Panc1 (cell line): Measurements from ENCODE around the gene PIWIL4.

Source experiments
- POLR2AphosphoS5 ChIP-seq: IDR thresholded peaks from 2 replicates; pipeline ENCODE4 v1.6.1; 2012; ENCODE audit warnings: mild to moderate bottlenecking, low read depth, low read length, moderate library complexity
- TF ChIP-seq, protein P1 (sequence below): fragments of 450-650 bp; IDR thresholded peaks from 2 replicates; pipeline ENCODE4 v1.5.1; 2017; ENCODE audit warnings: mild to moderate bottlenecking

DNA sequence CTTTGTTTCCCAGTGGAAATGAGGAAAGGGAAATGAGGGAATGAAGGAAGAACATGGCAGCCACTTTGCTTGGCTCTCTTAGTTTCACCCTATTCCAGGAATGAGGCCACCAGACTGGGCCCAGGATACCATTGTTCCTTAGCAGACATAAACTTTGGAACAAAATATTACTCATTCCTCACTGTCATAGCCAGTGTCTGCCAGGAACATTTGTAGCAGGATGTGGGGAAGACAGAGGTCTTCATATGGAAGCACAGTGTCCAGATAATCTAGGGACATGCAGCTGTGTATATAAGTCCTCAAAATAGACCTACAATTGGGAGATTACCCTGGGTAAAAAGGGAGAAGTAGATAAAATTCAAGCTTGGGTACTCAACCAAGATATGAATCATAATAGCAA, 38.6 kb upstream of the PIWIL4 start:
- TF ChIP-seq, protein P1, sequence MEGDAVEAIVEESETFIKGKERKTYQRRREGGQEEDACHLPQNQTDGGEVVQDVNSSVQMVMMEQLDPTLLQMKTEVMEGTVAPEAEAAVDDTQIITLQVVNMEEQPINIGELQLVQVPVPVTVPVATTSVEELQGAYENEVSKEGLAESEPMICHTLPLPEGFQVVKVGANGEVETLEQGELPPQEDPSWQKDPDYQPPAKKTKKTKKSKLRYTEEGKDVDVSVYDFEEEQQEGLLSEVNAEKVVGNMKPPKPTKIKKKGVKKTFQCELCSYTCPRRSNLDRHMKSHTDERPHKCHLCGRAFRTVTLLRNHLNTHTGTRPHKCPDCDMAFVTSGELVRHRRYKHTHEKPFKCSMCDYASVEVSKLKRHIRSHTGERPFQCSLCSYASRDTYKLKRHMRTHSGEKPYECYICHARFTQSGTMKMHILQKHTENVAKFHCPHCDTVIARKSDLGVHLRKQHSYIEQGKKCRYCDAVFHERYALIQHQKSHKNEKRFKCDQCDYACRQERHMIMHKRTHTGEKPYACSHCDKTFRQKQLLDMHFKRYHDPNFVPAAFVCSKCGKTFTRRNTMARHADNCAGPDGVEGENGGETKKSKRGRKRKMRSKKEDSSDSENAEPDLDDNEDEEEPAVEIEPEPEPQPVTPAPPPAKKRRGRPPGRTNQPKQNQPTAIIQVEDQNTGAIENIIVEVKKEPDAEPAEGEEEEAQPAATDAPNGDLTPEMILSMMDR = no peak
- no peak for TF ChIP-seq POLR2AphosphoS5
